ENCODE measurements around the gene CAPN2.

DNA sequence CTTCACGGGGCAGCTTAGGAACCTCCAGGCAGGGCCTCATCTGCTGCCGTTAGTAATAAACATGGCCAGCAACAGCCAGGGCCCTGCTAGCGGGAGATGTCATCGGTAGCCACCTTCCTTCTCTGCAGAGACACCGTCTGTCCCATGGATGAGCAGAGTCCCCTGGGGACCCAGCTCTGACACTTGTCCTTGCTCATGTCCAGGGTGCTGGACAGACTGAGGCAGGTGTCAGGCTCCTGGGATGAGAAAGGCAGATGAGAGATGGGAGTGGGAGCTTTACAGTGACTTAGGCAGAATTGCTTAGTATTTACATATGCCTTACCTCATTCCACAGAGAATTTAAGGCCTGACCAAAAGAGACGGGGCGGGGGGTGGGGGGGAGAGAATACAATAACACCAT, 25.0 kb downstream of the CAPN2 start:
- TF ChIP-seq, protein P1, sequence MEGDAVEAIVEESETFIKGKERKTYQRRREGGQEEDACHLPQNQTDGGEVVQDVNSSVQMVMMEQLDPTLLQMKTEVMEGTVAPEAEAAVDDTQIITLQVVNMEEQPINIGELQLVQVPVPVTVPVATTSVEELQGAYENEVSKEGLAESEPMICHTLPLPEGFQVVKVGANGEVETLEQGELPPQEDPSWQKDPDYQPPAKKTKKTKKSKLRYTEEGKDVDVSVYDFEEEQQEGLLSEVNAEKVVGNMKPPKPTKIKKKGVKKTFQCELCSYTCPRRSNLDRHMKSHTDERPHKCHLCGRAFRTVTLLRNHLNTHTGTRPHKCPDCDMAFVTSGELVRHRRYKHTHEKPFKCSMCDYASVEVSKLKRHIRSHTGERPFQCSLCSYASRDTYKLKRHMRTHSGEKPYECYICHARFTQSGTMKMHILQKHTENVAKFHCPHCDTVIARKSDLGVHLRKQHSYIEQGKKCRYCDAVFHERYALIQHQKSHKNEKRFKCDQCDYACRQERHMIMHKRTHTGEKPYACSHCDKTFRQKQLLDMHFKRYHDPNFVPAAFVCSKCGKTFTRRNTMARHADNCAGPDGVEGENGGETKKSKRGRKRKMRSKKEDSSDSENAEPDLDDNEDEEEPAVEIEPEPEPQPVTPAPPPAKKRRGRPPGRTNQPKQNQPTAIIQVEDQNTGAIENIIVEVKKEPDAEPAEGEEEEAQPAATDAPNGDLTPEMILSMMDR (IDR thresholded peaks at IDR 0.05; ENCODE audit: insufficient read depth, low read length): no peak
- no peak for TF ChIP-seq POLR2AphosphoS5 (IDR thresholded peaks at IDR 0.05; ENCODE audit: low read depth)
